OCI-LY3 (cell line): Measurements from ENCODE around the gene DMGDH.

Source experiments
- H2AFZ ChIP-seq: fragments of 200-600, 300-600 bp; shearing (Covaris generic); 2 replicates; pipeline ENCODE4 v1.6.0; 2014; ENCODE audit warnings: antibody characterized with exemption, low read depth, low read length
- H3K27ac ChIP-seq: fragments of 200-600, 300-600 bp; sonication (generic); 2 replicates; pipeline ENCODE4 v1.5.1; 2014; ENCODE audit warnings: mild to moderate bottlenecking, low read length, moderate library complexity, mixed read lengths
- H3K27me3 ChIP-seq: fragments of 200-600, 300-600 bp; sonication (generic); 2 replicates; pipeline ENCODE4 v1.6.1; 2014; ENCODE audit warnings: low read depth, low read length, mixed read lengths
- H3K36me3 ChIP-seq: fragments of 200-600, 300-600 bp; sonication (generic); replicated peaks from 2 replicates; pipeline ENCODE3; 2014; ENCODE audit warnings: low read depth, low read length, mixed read lengths
- H3K4me1 ChIP-seq: fragments of 300-600, 200-600 bp; sonication (generic); 2 replicates; pipeline ENCODE4 v1.6.1; 2014; ENCODE audit warnings: low read length, mixed read lengths
- H3K4me2 ChIP-seq: fragments of 200-600, 300-600 bp; sonication (generic); 2 replicates; pipeline ENCODE4 v1.6.1; 2014; ENCODE audit warnings: low read length, mixed read lengths
- H3K4me3 ChIP-seq: fragments of 300-600, 200-600 bp; sonication (generic); 2 replicates; pipeline ENCODE4 v1.5.1; 2014; ENCODE audit warnings: antibody characterized with exemption, mild to moderate bottlenecking, low read length, moderate library complexity
- H3K79me2 ChIP-seq: fragments of 300-600, 200-600 bp; shearing (Covaris generic); 2 replicates; pipeline ENCODE4 v1.6.1; 2014; ENCODE audit warnings: mild to moderate bottlenecking, low read length, mixed read lengths
- H3K9ac ChIP-seq: fragments of 300-600, 200-600 bp; shearing (Covaris generic); 2 replicates; pipeline ENCODE4 v1.6.0; 2014; ENCODE audit warnings: mild to moderate bottlenecking, low read length, moderate library complexity
- H3K9me3 ChIP-seq: fragments of 200-600, 300-600 bp; shearing (Covaris generic); 2 replicates; pipeline ENCODE4 v1.6.1; 2014; ENCODE audit warnings: low read length, mixed read lengths; ENCODE audit not compliant: insufficient read depth
- H4K20me1 ChIP-seq: fragments of 200-600, 300-600 bp; sonication (generic); 2 replicates; pipeline ENCODE4 v1.6.1; 2016; ENCODE audit warnings: low read length, mixed read lengths; ENCODE audit not compliant: insufficient read depth
- EZH2phosphoT487 ChIP-seq: fragments of 200-600 bp; shearing (Covaris generic); IDR thresholded peaks from 2 replicates; pipeline ENCODE4 v1.6.1; 2018; ENCODE audit warnings: antibody characterized with exemption, mixed run types, low read depth
- TF ChIP-seq, protein P1 (sequence below): fragments of 200-600, 300-600 bp; sonication (generic); IDR thresholded peaks from 2 replicates; pipeline ENCODE4 v1.5.1; 2014; ENCODE audit warnings: antibody characterized with exemption, low read length, low read depth

The DMGDH gene

DNA sequence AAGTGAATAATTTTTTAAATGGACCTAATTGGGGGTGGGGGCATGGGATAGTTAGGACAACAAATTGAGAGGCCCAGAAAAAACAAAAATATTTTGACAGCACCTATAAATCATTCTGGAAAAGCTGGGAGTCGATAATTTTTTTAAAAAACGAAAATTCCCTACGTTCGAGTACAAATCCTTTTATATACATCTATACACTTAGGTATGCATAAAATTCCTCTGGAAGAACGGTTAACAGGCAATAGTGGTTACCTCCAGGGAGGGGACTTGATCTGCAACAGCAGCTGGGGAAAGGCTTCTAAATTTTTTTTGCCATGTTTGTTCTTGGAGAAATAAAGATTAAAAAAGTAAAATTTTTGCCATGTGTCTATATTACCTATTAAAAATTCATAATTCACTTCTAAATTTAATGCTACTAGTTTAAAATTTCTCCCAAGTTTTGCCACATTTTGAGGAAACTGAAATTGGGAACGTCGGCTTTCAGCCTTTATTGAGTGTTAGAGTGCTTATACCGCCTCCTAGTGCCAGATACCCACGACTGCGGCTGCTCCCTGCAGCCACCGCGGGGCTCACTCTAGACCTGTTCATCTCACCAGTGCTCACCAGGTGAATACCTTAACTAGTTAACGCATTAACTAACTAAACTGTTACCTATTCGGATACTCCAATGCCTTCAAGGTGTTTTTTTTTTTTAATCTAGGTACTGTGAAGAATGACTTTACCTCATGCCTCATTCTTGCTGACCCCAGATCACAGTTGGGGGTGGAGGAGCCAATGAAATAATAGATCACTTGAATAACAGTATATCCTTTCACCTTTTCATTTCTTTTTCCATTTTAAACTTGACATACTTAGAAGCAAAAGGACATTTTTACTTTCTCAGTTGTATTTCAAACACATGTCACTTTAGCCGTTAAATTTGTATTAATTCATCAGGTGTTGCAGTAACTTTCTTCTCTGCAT is 40.3 kb upstream of the DMGDH start:
- Histone ChIP-seq H3K36me3 (no peaks in the 10 kb centered on the region), H3K27ac (no peak overlapping the region), H3K79me2 (no peaks in the 10 kb centered on the region), H3K27me3 (peaks cover 15% of the 10 kb centered on the region), H3K4me1 (no peaks in the 10 kb centered on the region), H3K4me2 (no peak overlapping the region), H4K20me1 (no peaks in the 10 kb centered on the region), H3K9me3 (no peaks in the 10 kb centered on the region), H2AFZ (no peak overlapping the region), H3K4me3 (no peak overlapping the region), H3K9ac (no peak overlapping the region)
- TF ChIP-seq, protein P1, sequence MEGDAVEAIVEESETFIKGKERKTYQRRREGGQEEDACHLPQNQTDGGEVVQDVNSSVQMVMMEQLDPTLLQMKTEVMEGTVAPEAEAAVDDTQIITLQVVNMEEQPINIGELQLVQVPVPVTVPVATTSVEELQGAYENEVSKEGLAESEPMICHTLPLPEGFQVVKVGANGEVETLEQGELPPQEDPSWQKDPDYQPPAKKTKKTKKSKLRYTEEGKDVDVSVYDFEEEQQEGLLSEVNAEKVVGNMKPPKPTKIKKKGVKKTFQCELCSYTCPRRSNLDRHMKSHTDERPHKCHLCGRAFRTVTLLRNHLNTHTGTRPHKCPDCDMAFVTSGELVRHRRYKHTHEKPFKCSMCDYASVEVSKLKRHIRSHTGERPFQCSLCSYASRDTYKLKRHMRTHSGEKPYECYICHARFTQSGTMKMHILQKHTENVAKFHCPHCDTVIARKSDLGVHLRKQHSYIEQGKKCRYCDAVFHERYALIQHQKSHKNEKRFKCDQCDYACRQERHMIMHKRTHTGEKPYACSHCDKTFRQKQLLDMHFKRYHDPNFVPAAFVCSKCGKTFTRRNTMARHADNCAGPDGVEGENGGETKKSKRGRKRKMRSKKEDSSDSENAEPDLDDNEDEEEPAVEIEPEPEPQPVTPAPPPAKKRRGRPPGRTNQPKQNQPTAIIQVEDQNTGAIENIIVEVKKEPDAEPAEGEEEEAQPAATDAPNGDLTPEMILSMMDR, result peak; percentile 63
- no peak for TF ChIP-seq EZH2phosphoT487

DNA sequence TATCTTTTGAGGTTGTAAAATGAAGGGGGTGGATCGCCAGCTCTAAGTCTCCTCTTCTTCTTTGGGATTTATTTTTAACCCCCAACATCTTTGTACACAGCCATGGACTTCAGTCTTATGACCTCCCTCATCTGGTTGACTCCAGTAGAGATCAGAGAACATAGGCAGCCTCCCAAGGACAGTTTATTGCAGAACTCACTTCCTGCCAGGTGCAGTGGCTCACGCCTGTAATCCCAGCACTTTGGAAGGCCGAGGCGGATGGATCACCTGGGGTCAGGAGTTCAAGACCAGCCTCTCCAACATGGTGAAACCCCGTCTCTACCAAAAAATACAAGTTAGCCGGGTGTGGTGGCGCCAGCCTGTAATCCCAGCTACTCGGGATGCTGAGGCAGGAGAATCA is 39.3 kb upstream of the DMGDH start:
- Histone ChIP-seq H3K4me3 (no peak overlapping the region), H3K79me2 (no peaks in the 10 kb centered on the region), H3K4me2 (no peak overlapping the region), H3K4me1 (no peaks in the 10 kb centered on the region), H3K27me3 (peaks cover 15% of the 10 kb centered on the region), H2AFZ (no peak overlapping the region), H3K9me3 (no peaks in the 10 kb centered on the region), H4K20me1 (no peaks in the 10 kb centered on the region), H3K9ac (no peak overlapping the region), H3K27ac (no peak overlapping the region), H3K36me3 (no peaks in the 10 kb centered on the region)
- TF ChIP-seq EZH2phosphoT487, result no peak
- TF ChIP-seq, protein P1, result no peak

DNA sequence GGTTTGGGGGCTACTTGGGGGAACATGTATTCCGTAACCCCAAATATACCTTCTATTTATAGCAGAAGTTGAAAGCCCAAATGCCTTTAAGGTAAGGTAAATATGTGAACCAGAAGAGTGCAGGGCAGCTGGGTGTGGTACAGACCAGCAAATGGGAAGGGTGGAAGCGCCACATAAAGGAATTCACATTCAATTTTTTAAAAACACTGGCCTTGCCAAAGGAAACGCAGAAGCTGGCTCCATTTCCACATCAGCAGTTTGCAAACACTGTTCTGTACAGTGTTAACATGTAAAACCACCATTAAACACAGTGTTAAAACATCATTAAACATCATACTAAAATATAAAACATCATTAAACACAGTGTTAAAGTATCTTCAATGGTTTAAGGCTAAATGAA is 38.6 kb upstream of the DMGDH start:
- Histone ChIP-seq H3K79me2 (no peaks in the 10 kb centered on the region), H3K9me3 (no peaks in the 10 kb centered on the region), H4K20me1 (no peaks in the 10 kb centered on the region), H3K27me3 (peaks cover 15% of the 10 kb centered on the region), H3K36me3 (no peaks in the 10 kb centered on the region), H3K4me2 (no peak overlapping the region), H2AFZ (no peak overlapping the region), H3K4me3 (no peak overlapping the region), H3K4me1 (no peaks in the 10 kb centered on the region), H3K9ac (no peak overlapping the region), H3K27ac (no peak overlapping the region)
- TF ChIP-seq EZH2phosphoT487, result no peak

DNA sequence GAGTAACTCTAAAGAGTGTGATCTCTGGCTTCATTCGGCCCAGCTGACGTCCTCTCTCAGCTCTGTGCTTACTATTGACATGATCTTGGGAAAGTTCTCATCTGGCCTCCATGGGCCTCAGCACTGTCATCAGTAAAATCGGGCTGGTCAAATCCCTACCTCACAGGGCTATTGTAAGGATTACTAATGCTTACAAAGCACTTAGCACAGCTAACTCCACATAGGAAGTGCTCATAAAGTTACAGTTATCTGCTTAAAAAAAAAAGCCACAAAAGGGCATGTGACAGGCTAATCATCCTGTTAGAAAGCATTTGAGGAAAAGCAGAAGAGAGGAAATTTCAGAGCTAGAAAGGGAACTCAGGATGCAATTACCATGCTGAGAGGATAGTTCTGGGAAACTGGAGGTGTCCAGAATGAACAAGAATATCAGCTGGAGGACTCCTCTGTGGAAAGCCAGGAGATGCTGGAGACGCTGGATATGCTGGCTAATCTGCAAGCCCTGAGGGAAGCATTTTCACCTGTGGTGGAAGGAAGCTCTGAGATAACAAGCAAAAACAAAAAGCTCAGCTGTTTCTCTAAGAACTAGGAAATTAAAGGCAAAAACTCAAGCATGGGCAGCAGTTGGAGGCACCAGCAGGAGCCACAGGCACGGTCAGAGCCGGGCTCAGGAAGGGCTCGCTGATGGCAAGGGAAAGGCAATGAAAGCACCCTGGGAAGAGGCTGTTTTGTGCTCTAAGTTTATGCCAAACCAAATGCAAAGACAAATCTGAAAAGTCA is 37.7 kb upstream of the DMGDH start:
- Histone ChIP-seq H3K9ac (no peak overlapping the region), H3K4me2 (no peak overlapping the region), H3K4me1 (no peaks in the 10 kb centered on the region), H2AFZ (no peak overlapping the region), H3K27ac (no peak overlapping the region), H3K4me3 (no peak overlapping the region), H3K36me3 (no peaks in the 10 kb centered on the region), H3K9me3 (no peaks in the 10 kb centered on the region), H3K79me2 (no peaks in the 10 kb centered on the region), H4K20me1 (no peaks in the 10 kb centered on the region), H3K27me3 (peaks cover 19% of the 10 kb centered on the region)
- TF ChIP-seq, protein P1, result no peak
- no peak for TF ChIP-seq EZH2phosphoT487
